HS-27A (cell line): ENCODE data around the gene DONSON.
A peak's percentile ranks its signal among the peaks of the same experiment; 100 is the strongest.
"Not testable (repeated sequence)": the region's sequence is repeated elsewhere in the genome, so short reads cannot be mapped to it uniquely, and the experiment has no call there.

ENCODE experiments used
- DNase-seq: peaks from one replicate; pipeline ENCODE4 v3.0.0-alpha.2; 2012; ENCODE audit warnings: low read depth, missing footprints

The DONSON gene

GRCh38 chr21:33588485-33589335 lies at the start of gene DONSON:
Gene DONSON, minus strand, starts transcription at chr21:33588684. Its CDS starts 43 bp downstream, at chr21:33588641.
- DNase-seq: peak; percentile 68

GRCh38 chr21:33634254-33634653 lies 45.8 kb upstream of the DONSON start:
- DNase-seq: no peak

GRCh38 chr21:33626151-33626550 lies 37.7 kb upstream of the DONSON start:
- DNase-seq: not testable (repeated sequence)

GRCh38 chr21:33622253-33622652 lies 33.8 kb upstream of the DONSON start:
- DNase-seq: no peak

GRCh38 chr21:33619726-33620125 lies 31.2 kb upstream of the DONSON start:
- DNase-seq: no peak

- no peak for DNase-seq
Observed at GRCh38 chr21:33618407-33618806, 29.9 kb upstream of the DONSON start.

- not testable (repeated sequence) for DNase-seq
Observed at GRCh38 chr21:33617565-33617964, 29.1 kb upstream of the DONSON start.

GRCh38 chr21:33611006-33611744 lies 22.7 kb upstream of the DONSON start:
- DNase-seq: no peak

- no peak for DNase-seq
Observed at GRCh38 chr21:33608559-33608958, 20.1 kb upstream of the DONSON start.

- DNase-seq: no peak
Observed at GRCh38 chr21:33598051-33598450, 9.6 kb upstream of the DONSON start.

- peak; percentile 49 for DNase-seq
Observed at GRCh38 chr21:33587792-33588484, 546 bp downstream of the DONSON start.

- no peak for DNase-seq
Observed at GRCh38 chr21:33586927-33587326, 1.6 kb downstream of the DONSON start.

- DNase-seq: no peak
Observed at GRCh38 chr21:33584455-33584854, 4.0 kb downstream of the DONSON start.

- no peak for DNase-seq
Observed at GRCh38 chr21:33578959-33579542, 9.4 kb downstream of the DONSON start.

GRCh38 chr21:33578214-33578613 lies 10.3 kb downstream of the DONSON start:
- DNase-seq: no peak

GRCh38 chr21:33576741-33577141 lies 11.7 kb downstream of the DONSON start:
- not testable (repeated sequence) for DNase-seq

GRCh38 chr21:33572350-33572749 lies 16.1 kb downstream of the DONSON start:
- no peak for DNase-seq

- no peak for DNase-seq
Observed at GRCh38 chr21:33569991-33570390, 18.5 kb downstream of the DONSON start.

GRCh38 chr21:33568448-33568847 lies 20.0 kb downstream of the DONSON start:
- no peak for DNase-seq

- no peak for DNase-seq
Observed at GRCh38 chr21:33567914-33568313, 20.6 kb downstream of the DONSON start.

GRCh38 chr21:33566514-33566913 lies 22.0 kb downstream of the DONSON start:
- DNase-seq: no peak

- DNase-seq: no peak
Observed at GRCh38 chr21:33562389-33562788, 26.1 kb downstream of the DONSON start.
